SK-N-SH treated with all-trans-retinoic acid at 6 μM for 48 hours (cell line): ENCODE data around the gene FAM120AOS.

Experiments
- ATAC-seq: fragments of 200-7000 bp; cut with Tn5 transposase; 3 replicates; pipeline ENCODE4 v1.9.1; 2020; ENCODE audit warnings: mild to moderate bottlenecking, moderate library complexity
- ARNTL ChIP-seq: fragments of 450-650 bp; formaldehyde crosslinking; IDR thresholded peaks from 2 replicates; pipeline ENCODE4 v1.5.0; 2020; ENCODE audit warnings: low read depth, mild to moderate bottlenecking, moderate library complexity, borderline replicate concordance
- BACH2 ChIP-seq: fragments of 250-450 bp; sonication (Bioruptor Pico); IDR thresholded peaks from 2 replicates; pipeline ENCODE4 v1.9.0; 2021; ENCODE audit warnings: mild to moderate bottlenecking, borderline replicate concordance
- CSDC2 ChIP-seq: fragments of 250-450 bp; sonication (Bioruptor Pico); IDR thresholded peaks from 2 replicates; pipeline ENCODE4 v1.5.0; 2020; ENCODE audit warnings: mild to moderate bottlenecking, moderate library complexity
- CSRNP3 ChIP-seq: fragments of 250-450 bp; sonication (Bioruptor Pico); IDR thresholded peaks from 2 replicates; pipeline ENCODE4 v1.5.1; 2021; ENCODE audit warnings: mild to moderate bottlenecking, moderate library complexity
- ESRRG ChIP-seq: fragments of 250-450 bp; sonication (Bioruptor Pico); IDR thresholded peaks from 2 replicates; pipeline ENCODE4 v1.6.1; 2021; ENCODE audit warnings: mild to moderate bottlenecking
- GLIS3 ChIP-seq: fragments of 250-450 bp; sonication (Bioruptor Pico); IDR thresholded peaks from 2 replicates; pipeline ENCODE4 v1.5.0; 2020; ENCODE audit warnings: mild to moderate bottlenecking, moderate library complexity
- ISL1 ChIP-seq: fragments of 250-450 bp; sonication (Bioruptor Pico); IDR thresholded peaks from 2 replicates; pipeline ENCODE4 v2.1.2; 2022; ENCODE audit warnings: mild to moderate bottlenecking, moderate library complexity
- PPARA ChIP-seq: fragments of 250-450 bp; sonication (Bioruptor Pico); IDR thresholded peaks from 2 replicates; pipeline ENCODE4 v1.5.0; 2020; ENCODE audit warnings: mild to moderate bottlenecking, borderline replicate concordance
- RARB ChIP-seq: fragments of 250-450 bp; sonication (Bioruptor Pico); IDR thresholded peaks from 2 replicates; pipeline ENCODE4 v1.8.0; 2021; ENCODE audit warnings: mild to moderate bottlenecking, moderate library complexity
- SNAI2 ChIP-seq: fragments of 250-450 bp; sonication (Bioruptor Pico); IDR thresholded peaks from 2 replicates; pipeline ENCODE4 v1.5.0; 2020; ENCODE audit warnings: mild to moderate bottlenecking, moderate library complexity
- TCF4 ChIP-seq: fragments of 250-450 bp; sonication (Bioruptor Pico); IDR thresholded peaks from 2 replicates; pipeline ENCODE4 v1.8.0; 2021; ENCODE audit warnings: mild to moderate bottlenecking, moderate library complexity, borderline replicate concordance
- TOX ChIP-seq: fragments of 250-450 bp; sonication (Bioruptor Pico); IDR thresholded peaks from 2 replicates; pipeline ENCODE4 v1.8.0; 2021; ENCODE audit warnings: mild to moderate bottlenecking, moderate library complexity, borderline replicate concordance
- ZC3H10 ChIP-seq: fragments of 250-450 bp; sonication (Bioruptor Pico); IDR thresholded peaks from 2 replicates; pipeline ENCODE4 v1.5.1; 2021; ENCODE audit warnings: mild to moderate bottlenecking, moderate library complexity
- ZFP3 ChIP-seq: fragments of 250-450 bp; sonication (Bioruptor Pico); IDR thresholded peaks from 2 replicates; pipeline ENCODE4 v1.5.0; 2020; ENCODE audit warnings: mild to moderate bottlenecking, moderate library complexity
- ZFP30 ChIP-seq: fragments of 450-650 bp; formaldehyde crosslinking; IDR thresholded peaks from 2 replicates; pipeline ENCODE4 v1.5.0; 2022; ENCODE audit warnings: mild to moderate bottlenecking, moderate library complexity
- ZNF565 ChIP-seq: fragments of 450-650 bp; formaldehyde crosslinking; conservative IDR thresholded peaks from 2 replicates; pipeline ENCODE4 v1.5.0; 2020; ENCODE audit warnings: low read depth, mild to moderate bottlenecking, moderate library complexity
- ZNF70 ChIP-seq: fragments of 450-650 bp; formaldehyde crosslinking; IDR thresholded peaks from 2 replicates; pipeline ENCODE4 v1.5.0; 2020; ENCODE audit warnings: mild to moderate bottlenecking, moderate library complexity
- ZNF8 ChIP-seq: fragments of 450-650 bp; formaldehyde crosslinking; IDR thresholded peaks from 2 replicates; pipeline ENCODE4 v1.5.0; 2020; ENCODE audit warnings: mild to moderate bottlenecking, moderate library complexity
- TF ChIP-seq, protein P1 (sequence below): fragments of 250-450 bp; sonication (Bioruptor Pico); IDR thresholded peaks from 2 replicates; pipeline ENCODE4 v1.5.1; 2020; ENCODE audit warnings: low read depth, mild to moderate bottlenecking, moderate library complexity
- TF ChIP-seq, protein P2 (sequence below): fragments of 250-450 bp; sonication (Bioruptor Pico); IDR thresholded peaks from 2 replicates; pipeline ENCODE4 v1.8.0; 2021; ENCODE audit warnings: low read depth, mild to moderate bottlenecking, moderate library complexity, borderline replicate concordance
- TF ChIP-seq, protein P3 (sequence below): fragments of 250-450 bp; sonication (Bioruptor Pico); IDR thresholded peaks from 2 replicates; pipeline ENCODE4 v1.5.0; 2020; ENCODE audit warnings: mild to moderate bottlenecking, moderate library complexity
- TF ChIP-seq, protein P4 (sequence below): fragments of 250-450 bp; sonication (Bioruptor Pico); IDR thresholded peaks from 2 replicates; pipeline ENCODE4 v1.8.0; 2020; ENCODE audit warnings: mild to moderate bottlenecking, moderate library complexity, borderline replicate concordance

Gene FAM120AOS

GRCh38 chr9:93475856-93476255 is 22.5 kb upstream of the FAM120AOS start:
- TF ChIP-seq PPARA = no peak
- no peak for TF ChIP-seq TOX
- TF ChIP-seq TCF4 (CRISPR knock-in tag) = no peak
- TF ChIP-seq ESRRG (CRISPR knock-in tag) = no peak
- TF ChIP-seq ZNF8 (CRISPR knock-in tag) = no peak
- TF ChIP-seq ARNTL (CRISPR knock-in tag) = no peak
- TF ChIP-seq ZC3H10 (CRISPR knock-in tag) = no peak
- no peak for TF ChIP-seq ZFP30 (CRISPR knock-in tag)
- TF ChIP-seq, protein P1, sequence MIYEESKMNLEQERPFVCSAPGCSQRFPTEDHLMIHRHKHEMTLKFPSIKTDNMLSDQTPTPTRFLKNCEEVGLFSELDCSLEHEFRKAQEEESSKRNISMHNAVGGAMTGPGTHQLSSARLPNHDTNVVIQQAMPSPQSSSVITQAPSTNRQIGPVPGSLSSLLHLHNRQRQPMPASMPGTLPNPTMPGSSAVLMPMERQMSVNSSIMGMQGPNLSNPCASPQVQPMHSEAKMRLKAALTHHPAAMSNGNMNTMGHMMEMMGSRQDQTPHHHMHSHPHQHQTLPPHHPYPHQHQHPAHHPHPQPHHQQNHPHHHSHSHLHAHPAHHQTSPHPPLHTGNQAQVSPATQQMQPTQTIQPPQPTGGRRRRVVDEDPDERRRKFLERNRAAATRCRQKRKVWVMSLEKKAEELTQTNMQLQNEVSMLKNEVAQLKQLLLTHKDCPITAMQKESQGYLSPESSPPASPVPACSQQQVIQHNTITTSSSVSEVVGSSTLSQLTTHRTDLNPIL = no peak
- no peak for TF ChIP-seq RARB (CRISPR knock-in tag)
- no peak for TF ChIP-seq ZFP3
- TF ChIP-seq, protein P2, sequence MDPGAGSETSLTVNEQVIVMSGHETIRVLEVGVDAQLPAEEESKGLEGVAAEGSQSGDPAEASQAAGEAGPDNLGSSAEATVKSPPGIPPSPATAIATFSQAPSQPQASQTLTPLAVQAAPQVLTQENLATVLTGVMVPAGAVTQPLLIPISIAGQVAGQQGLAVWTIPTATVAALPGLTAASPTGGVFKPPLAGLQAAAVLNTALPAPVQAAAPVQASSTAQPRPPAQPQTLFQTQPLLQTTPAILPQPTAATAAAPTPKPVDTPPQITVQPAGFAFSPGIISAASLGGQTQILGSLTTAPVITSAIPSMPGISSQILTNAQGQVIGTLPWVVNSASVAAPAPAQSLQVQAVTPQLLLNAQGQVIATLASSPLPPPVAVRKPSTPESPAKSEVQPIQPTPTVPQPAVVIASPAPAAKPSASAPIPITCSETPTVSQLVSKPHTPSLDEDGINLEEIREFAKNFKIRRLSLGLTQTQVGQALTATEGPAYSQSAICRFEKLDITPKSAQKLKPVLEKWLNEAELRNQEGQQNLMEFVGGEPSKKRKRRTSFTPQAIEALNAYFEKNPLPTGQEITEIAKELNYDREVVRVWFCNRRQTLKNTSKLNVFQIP (CRISPR knock-in tag) = no peak
- no peak for TF ChIP-seq ZNF565 (CRISPR knock-in tag)
- TF ChIP-seq, protein P3, sequence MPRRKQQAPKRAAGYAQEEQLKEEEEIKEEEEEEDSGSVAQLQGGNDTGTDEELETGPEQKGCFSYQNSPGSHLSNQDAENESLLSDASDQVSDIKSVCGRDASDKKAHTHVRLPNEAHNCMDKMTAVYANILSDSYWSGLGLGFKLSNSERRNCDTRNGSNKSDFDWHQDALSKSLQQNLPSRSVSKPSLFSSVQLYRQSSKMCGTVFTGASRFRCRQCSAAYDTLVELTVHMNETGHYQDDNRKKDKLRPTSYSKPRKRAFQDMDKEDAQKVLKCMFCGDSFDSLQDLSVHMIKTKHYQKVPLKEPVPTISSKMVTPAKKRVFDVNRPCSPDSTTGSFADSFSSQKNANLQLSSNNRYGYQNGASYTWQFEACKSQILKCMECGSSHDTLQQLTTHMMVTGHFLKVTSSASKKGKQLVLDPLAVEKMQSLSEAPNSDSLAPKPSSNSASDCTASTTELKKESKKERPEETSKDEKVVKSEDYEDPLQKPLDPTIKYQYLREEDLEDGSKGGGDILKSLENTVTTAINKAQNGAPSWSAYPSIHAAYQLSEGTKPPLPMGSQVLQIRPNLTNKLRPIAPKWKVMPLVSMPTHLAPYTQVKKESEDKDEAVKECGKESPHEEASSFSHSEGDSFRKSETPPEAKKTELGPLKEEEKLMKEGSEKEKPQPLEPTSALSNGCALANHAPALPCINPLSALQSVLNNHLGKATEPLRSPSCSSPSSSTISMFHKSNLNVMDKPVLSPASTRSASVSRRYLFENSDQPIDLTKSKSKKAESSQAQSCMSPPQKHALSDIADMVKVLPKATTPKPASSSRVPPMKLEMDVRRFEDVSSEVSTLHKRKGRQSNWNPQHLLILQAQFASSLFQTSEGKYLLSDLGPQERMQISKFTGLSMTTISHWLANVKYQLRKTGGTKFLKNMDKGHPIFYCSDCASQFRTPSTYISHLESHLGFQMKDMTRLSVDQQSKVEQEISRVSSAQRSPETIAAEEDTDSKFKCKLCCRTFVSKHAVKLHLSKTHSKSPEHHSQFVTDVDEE (CRISPR knock-in tag) = no peak
- no peak for TF ChIP-seq CSDC2 (CRISPR knock-in tag)
- TF ChIP-seq, protein P4, sequence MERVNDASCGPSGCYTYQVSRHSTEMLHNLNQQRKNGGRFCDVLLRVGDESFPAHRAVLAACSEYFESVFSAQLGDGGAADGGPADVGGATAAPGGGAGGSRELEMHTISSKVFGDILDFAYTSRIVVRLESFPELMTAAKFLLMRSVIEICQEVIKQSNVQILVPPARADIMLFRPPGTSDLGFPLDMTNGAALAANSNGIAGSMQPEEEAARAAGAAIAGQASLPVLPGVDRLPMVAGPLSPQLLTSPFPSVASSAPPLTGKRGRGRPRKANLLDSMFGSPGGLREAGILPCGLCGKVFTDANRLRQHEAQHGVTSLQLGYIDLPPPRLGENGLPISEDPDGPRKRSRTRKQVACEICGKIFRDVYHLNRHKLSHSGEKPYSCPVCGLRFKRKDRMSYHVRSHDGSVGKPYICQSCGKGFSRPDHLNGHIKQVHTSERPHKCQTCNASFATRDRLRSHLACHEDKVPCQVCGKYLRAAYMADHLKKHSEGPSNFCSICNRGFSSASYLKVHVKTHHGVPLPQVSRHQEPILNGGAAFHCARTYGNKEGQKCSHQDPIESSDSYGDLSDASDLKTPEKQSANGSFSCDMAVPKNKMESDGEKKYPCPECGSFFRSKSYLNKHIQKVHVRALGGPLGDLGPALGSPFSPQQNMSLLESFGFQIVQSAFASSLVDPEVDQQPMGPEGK = no peak
- TF ChIP-seq BACH2 (CRISPR knock-in tag) = no peak
- no peak for ATAC-seq

DNA sequence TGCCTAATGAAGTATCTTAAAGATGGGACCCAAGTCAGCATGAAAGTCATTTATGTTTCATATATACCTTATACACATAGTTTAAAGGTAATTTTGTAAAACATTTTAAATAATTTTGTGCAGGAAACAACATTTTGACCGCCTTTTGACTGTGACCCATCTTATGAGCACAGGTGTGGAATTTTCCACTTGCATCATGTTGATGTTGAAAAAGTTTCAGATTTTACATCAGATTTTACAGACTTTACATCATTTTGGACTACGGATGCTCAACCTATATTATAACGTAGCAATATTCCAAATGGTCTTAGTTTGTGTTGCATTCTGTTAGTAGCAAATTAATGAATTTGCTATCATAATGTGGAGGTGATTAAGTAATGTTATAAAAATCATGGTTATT is 21.7 kb upstream of the FAM120AOS start:
- no peak for ATAC-seq
- TF ChIP-seq ZC3H10 (CRISPR knock-in tag) (no peak), TOX (no peak), ZFP30 (CRISPR knock-in tag) (no peak), ARNTL (CRISPR knock-in tag) (no peak), ZNF565 (CRISPR knock-in tag) (no peak), ZNF70 (CRISPR knock-in tag) (no peak), ZNF8 (CRISPR knock-in tag) (no peak), SNAI2 (CRISPR knock-in tag) (no peak), ZFP3 (no peak), ISL1 (no peak), CSRNP3 (no peak), BACH2 (CRISPR knock-in tag) (no peak), TCF4 (CRISPR knock-in tag) (no peak), RARB (CRISPR knock-in tag) (no peak), GLIS3 (CRISPR knock-in tag) (no peak)
- TF ChIP-seq, protein P4 = no peak
- TF ChIP-seq, protein P2 (CRISPR knock-in tag) = no peak
- TF ChIP-seq, protein P1 = no peak
